ENCODE results near the gene TSPYL2.

The TSPYL2 gene

DNA sequence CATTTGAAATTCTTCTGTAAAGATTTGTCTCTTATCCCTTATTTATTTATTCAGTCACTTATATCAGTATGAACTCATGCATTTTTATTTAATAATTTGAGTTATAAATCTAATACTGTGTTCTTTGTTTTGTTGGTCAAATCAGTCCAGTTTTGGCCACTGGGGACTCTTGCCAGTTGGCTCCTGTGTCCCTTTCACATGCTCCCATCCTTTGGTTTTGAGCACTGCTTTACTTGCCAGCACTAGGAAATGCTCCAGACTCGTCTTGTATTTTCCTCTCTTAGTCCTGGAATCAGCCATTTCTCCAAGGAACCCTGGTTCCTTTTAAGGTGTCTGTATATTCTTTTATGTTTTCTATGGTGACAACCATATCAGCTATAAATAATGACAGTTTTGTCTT, 39.8 kb downstream of the TSPYL2 start:
- H3K4me3 ChIP-seq (ENCODE audit: low read depth, low read length) = no peak overlapping the region
- DNase-seq (ENCODE audit: low read depth) = no peak
- TF ChIP-seq CTCF (conservative IDR thresholded peaks at IDR 0.05; ENCODE audit: low read depth, low read length) = no peak

DNA sequence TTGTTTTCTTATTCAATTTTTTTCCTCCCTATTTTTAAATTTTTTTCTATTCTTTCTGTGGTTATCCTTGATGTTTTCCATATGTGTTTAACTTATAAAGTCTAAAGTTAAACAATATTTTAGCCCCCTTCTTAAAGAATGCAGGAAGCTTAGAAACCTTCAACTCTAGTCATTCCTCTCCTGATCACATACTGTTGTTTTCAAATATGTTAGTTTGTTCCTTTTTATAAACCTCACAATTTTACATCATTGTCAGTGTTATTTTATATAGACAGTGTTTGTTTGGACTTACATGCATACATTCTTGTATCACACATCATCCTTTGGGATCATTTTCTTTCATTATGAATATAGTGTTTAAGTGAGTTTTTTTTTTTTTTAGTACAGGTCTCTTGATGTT, 43.3 kb downstream of the TSPYL2 start:
- no peak overlapping the region for H3K4me3 ChIP-seq (ENCODE audit: low read depth, low read length)
- TF ChIP-seq CTCF (conservative IDR thresholded peaks at IDR 0.05; ENCODE audit: low read depth, low read length) = no peak
- no peak for DNase-seq (ENCODE audit: low read depth)

DNA sequence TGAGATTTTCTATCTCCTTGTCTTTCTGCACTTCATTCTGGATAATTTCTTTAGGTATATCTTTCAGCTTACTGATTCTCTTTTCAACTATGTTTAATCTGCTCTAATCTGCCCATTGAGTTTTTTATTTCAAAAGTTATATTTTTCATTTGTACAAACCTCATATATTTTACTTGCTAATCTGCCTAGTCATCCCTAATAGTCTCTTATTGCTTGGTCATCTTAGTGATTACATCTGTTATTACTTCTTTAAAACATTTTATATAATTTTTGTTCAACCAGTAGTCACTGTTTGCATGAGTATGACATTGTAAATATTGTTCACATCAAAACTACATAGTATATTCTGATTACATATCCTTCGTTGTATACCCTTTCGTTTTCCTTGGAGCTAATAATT, 44.2 kb downstream of the TSPYL2 start:
- no peak overlapping the region for H3K4me3 ChIP-seq (ENCODE audit: low read depth, low read length)
- TF ChIP-seq CTCF (conservative IDR thresholded peaks at IDR 0.05; ENCODE audit: low read depth, low read length) = no peak
- DNase-seq (ENCODE audit: low read depth) = no peak

DNA sequence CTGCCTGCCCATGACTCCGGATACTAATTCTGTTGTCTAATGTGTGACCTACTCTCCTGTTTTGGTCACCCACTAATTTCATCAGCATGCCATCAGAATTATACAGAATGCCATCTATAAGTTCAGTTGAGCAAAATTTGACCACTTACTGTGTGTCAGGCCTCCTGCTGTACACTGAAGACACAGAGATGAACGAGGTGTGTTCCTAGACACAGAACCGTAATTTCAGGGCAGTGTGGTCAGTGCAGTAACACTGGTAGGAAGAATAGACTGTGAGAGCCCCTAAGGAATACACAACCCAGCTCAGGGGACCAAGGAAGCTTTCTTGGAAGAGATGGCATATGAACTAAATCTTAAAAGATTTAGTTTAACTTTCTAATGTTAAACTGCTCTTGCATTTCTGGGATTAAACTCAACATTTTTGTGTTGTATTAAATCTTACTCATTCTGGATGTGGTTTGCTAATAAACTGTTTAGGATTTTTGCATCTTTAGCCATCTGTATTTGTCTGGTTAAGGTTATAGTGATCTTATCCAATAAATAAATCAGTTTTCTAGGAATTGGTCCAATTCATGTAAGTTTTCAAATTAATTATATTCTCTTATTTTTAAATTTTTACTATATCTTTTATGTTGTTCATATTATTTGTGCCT, 46.1 kb downstream of the TSPYL2 start:
- TF ChIP-seq CTCF (conservative IDR thresholded peaks at IDR 0.05; ENCODE audit: low read depth, low read length) = no peak
- no peak overlapping the region for H3K4me3 ChIP-seq (ENCODE audit: low read depth, low read length)
- DNase-seq (ENCODE audit: low read depth) = no peak

DNA sequence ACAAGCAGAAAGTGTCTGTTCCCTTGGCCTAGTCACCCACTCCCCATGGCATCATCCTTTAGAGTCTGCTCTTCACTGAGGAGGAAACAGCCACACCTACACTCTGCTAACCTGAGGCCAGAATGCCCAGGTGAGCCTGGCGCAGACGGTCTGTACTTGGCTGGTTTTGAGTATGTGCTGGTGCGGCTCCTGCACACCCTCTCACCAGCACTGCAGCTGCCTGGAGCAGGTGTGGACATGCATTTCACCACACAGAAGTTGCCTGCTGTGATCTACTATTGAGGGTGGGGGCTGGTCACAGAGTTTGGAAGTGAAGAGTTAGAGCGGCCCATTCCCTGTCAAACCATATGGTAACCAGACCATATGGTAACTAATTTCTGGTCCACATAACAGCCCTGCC, 51.2 kb downstream of the TSPYL2 start:
- no peak for TF ChIP-seq CTCF (conservative IDR thresholded peaks at IDR 0.05; ENCODE audit: low read depth, low read length)
- no peak for DNase-seq (ENCODE audit: low read depth)
- H3K4me3 ChIP-seq (ENCODE audit: low read depth, low read length) = no peak overlapping the region

- no peak for TF ChIP-seq CTCF (conservative IDR thresholded peaks at IDR 0.05; ENCODE audit: low read depth, low read length)
- no peak for DNase-seq (ENCODE audit: low read depth)
- H3K4me3 ChIP-seq (ENCODE audit: low read depth, low read length) = no peak overlapping the region
Observed at GRCh38 chrX:53135581-53135980, 53.4 kb downstream of the TSPYL2 start.

Data from choroid plexus epithelial cell (primary cell).